HG03442 (cell line): ENCODE measurements around the gene KCNC4.

ENCODE experiments used
- ATAC-seq: cut with Tn5 transposase; IDR thresholded peaks from one replicate; pipeline ENCODE4 v1.9.1; 2021; ENCODE audit warnings: mild to moderate bottlenecking, moderate library complexity; ENCODE audit not compliant: unreplicated experiment

Gene KCNC4

GRCh38 chr1:110250749-110251148, 40.6 kb downstream of the KCNC4 start:
- ATAC-seq, result no peak

- ATAC-seq, result no peak
These were observed 43.1 kb downstream of the KCNC4 start for GRCh38 chr1:110253213-110253612.

GRCh38 chr1:110254604-110255391, 44.7 kb downstream of the KCNC4 start:
- no peak for ATAC-seq

GRCh38 chr1:110255392-110255787, 45.3 kb downstream of the KCNC4 start:
- ATAC-seq, result no peak

GRCh38 chr1:110258734-110259133, 48.6 kb downstream of the KCNC4 start:
- no peak for ATAC-seq

GRCh38 chr1:110259770-110260169, 49.7 kb downstream of the KCNC4 start:
- ATAC-seq, result no peak
